Osteoblast (primary cell): ENCODE measurements around the gene VPS4A. TPM values are rescaled to one million over a fixed set of nuclear protein-coding genes. Genes with fewer than 3 reads are reported as not detected.

Experiments used
- DNase-seq: peaks from one replicate; pipeline ENCODE4 v3.0.0; 2011; ENCODE audit warnings: low spot score, mixed read lengths; ENCODE audit not compliant: insufficient read length; ENCODE audit errors: missing footprints
- H2AFZ ChIP-seq: 2 replicates; pipeline ENCODE4 v1.6.0; 2011; ENCODE audit warnings: mild to moderate bottlenecking, low read length
- H3K27ac ChIP-seq: 2 replicates; pipeline ENCODE4 v1.5.1; 2011; ENCODE audit warnings: mild to moderate bottlenecking, low read depth, low read length, moderate library complexity
- H3K27me3 ChIP-seq: 2 replicates; pipeline ENCODE4 v1.6.0; 2012; ENCODE audit warnings: mild to moderate bottlenecking, control low read depth, inconsistent platforms, low read length, moderate library complexity; ENCODE audit not compliant: insufficient read depth
- H3K36me3 ChIP-seq: 2 replicates; pipeline ENCODE4 v1.5.1; 2011; ENCODE audit warnings: mild to moderate bottlenecking, low read length, control low read depth, moderate library complexity; ENCODE audit not compliant: insufficient read depth
- H3K4me1 ChIP-seq: 2 replicates; pipeline ENCODE4 v1.5.1; 2011; ENCODE audit warnings: mild to moderate bottlenecking, low read length, control low read depth, moderate library complexity; ENCODE audit not compliant: insufficient read depth
- H3K4me2 ChIP-seq: 2 replicates; pipeline ENCODE4 v1.6.0; 2011; ENCODE audit warnings: mild to moderate bottlenecking, low read length; ENCODE audit not compliant: insufficient read depth
- H3K4me3 ChIP-seq: fragments of 200-600 bp; sonication (generic); 3 replicates; pipeline ENCODE4 v1.5.1; 2012; ENCODE audit warnings: mild to moderate bottlenecking, low read length, inconsistent platforms; ENCODE audit not compliant: insufficient read depth
- H3K79me2 ChIP-seq: 2 replicates; pipeline ENCODE4 v1.6.0; 2012; ENCODE audit warnings: mild to moderate bottlenecking, low read length, control low read depth, inconsistent platforms; ENCODE audit not compliant: insufficient read depth
- H3K9me3 ChIP-seq: 2 replicates; pipeline ENCODE4 v1.5.1; 2011; ENCODE audit warnings: low read depth, low read length, control low read depth
- H4K20me1 ChIP-seq: 2 replicates; pipeline ENCODE4 v1.6.0; 2012; ENCODE audit warnings: mild to moderate bottlenecking, low read length, control low read depth; ENCODE audit not compliant: insufficient read depth
- CTCF ChIP-seq: IDR thresholded peaks from 2 replicates; pipeline ENCODE4 v1.5.1; 2011; ENCODE audit warnings: mild to moderate bottlenecking, low read depth, low read length, moderate library complexity; ENCODE audit errors: extremely low read depth
- total RNA-seq: library from RNA; depleted of rRNA; stranded (reverse); fragments of >200 nt; gene quantifications from 2 replicates; pipeline ENCODE4 v1.2.3, GENCODE V29; 2012

Gene VPS4A
- total RNA-seq, 1 donor, result 32.6 TPM

- Histone ChIP-seq H3K79me2 (peaks cover 9% of the 10 kb centered on the region), H2AFZ (no peak overlapping the region), H3K4me3 (no peak overlapping the region), H3K9me3 (no peaks in the 10 kb centered on the region), H3K27me3 (no peaks in the 10 kb centered on the region), H3K27ac (no peak overlapping the region), H3K4me1 (no peaks in the 10 kb centered on the region), H4K20me1 (no peaks in the 10 kb centered on the region), H3K4me2 (no peak overlapping the region), H3K36me3 (peaks cover 35% of the 10 kb centered on the region)
- no peak for DNase-seq
- TF ChIP-seq CTCF, result no peak
Observed at GRCh38 chr16:69346683-69347082, 35.5 kb downstream of the VPS4A start.

DNA sequence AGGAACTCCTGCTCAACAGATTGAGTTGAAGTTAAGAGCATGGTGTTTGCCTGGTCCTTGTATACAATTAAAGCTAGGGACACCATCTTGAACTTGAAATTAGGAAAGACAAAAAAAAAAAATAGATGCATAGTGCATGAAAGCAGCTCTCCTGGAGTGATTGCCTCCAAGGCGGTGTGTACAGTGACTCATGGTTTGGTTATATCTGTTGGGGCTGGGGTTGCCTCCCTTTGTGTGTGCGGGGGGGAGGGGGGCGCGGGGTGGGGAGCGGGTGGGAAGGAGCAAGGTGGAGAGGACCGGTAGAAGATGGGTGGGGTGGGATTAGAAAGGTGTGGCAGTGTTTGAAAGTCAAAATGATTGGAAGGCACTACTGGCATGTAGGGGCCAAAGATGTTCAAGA, 37.1 kb downstream of the VPS4A start:
- no peak overlapping the region for H2AFZ ChIP-seq
- H3K4me1 ChIP-seq, result no peaks in the 10 kb centered on the region
- H3K4me2 ChIP-seq, result no peak overlapping the region
- no peak for TF ChIP-seq CTCF
- no peaks in the 10 kb centered on the region for H3K27me3 ChIP-seq
- no peaks in the 10 kb centered on the region for H4K20me1 ChIP-seq
- no peak for DNase-seq
- no peaks in the 10 kb centered on the region for H3K9me3 ChIP-seq
- H3K79me2 ChIP-seq, result peaks cover 2% of the 10 kb centered on the region
- H3K4me3 ChIP-seq, result no peak overlapping the region
- no peak overlapping the region for H3K27ac ChIP-seq
- H3K36me3 ChIP-seq, result peaks cover 27% of the 10 kb centered on the region

DNA sequence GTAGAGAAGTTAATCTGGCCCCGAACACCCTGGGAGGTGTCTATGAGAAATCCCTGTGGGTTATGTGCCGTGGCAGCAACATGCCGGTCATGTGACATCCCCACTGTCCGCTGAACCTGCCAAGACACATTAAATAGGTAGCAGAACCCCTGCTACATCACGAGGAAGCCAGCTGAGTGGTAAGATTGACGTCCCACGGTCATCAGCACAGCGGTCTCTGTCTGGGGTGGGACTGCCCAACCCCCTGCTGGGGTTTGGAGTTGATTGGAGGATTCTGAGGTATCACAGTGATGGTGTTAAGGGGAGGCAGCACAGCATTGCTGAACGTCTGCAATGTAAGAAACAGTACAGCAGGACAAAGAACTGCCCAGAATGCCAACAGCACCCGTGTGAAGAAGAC, 38.4 kb downstream of the VPS4A start:
- Histone ChIP-seq H3K27me3 (no peaks in the 10 kb centered on the region), H2AFZ (no peak overlapping the region), H3K9me3 (no peaks in the 10 kb centered on the region), H3K36me3 (peaks cover 18% of the 10 kb centered on the region), H4K20me1 (no peaks in the 10 kb centered on the region), H3K4me3 (no peak overlapping the region), H3K79me2 (no peaks in the 10 kb centered on the region), H3K4me1 (no peaks in the 10 kb centered on the region), H3K4me2 (no peak overlapping the region), H3K27ac (no peak overlapping the region)
- DNase-seq, result no peak
- TF ChIP-seq CTCF, result no peak

GRCh38 chr16:69350536-69351133, 39.5 kb downstream of the VPS4A start:
- H3K27ac ChIP-seq, result no peak overlapping the region
- peaks cover 19% of the 10 kb centered on the region for H3K36me3 ChIP-seq
- no peak for DNase-seq
- H3K4me3 ChIP-seq, result no peak overlapping the region
- no peaks in the 10 kb centered on the region for H4K20me1 ChIP-seq
- no peak overlapping the region for H2AFZ ChIP-seq
- no peaks in the 10 kb centered on the region for H3K27me3 ChIP-seq
- H3K4me2 ChIP-seq, result no peak overlapping the region
- no peaks in the 10 kb centered on the region for H3K9me3 ChIP-seq
- H3K79me2 ChIP-seq, result no peaks in the 10 kb centered on the region
- no peaks in the 10 kb centered on the region for H3K4me1 ChIP-seq
- TF ChIP-seq CTCF, result no peak
